HEK293T (cell line): Measurements from ENCODE around the gene PITPNB.

Source experiments
- BHLHE40 ChIP-seq: fragments of 450-650 bp; IDR thresholded peaks from 2 replicates; pipeline ENCODE4 v1.6.1; 2016; ENCODE audit warnings: mild to moderate bottlenecking, moderate library complexity, borderline replicate concordance
- ELF4 ChIP-seq: fragments of 450-650 bp; IDR thresholded peaks from 2 replicates; pipeline ENCODE4 v1.6.1; 2017; ENCODE audit warnings: antibody characterized with exemption
- FOXA1 ChIP-seq: fragments of 450-650 bp; IDR thresholded peaks from 2 replicates; pipeline ENCODE4 v1.6.1; 2016; ENCODE audit warnings: mild to moderate bottlenecking
- FOXM1 ChIP-seq: fragments of 450-650 bp; IDR thresholded peaks from 2 replicates; pipeline ENCODE4 v1.6.1; 2017; ENCODE audit warnings: mild to moderate bottlenecking, borderline replicate concordance
- HDGF ChIP-seq: fragments of 450-650 bp; IDR thresholded peaks from 2 replicates; pipeline ENCODE4 v1.6.1; 2017; ENCODE audit warnings: antibody characterized with exemption, borderline replicate concordance
- LEF1 ChIP-seq: fragments of 450-650 bp; IDR thresholded peaks from 2 replicates; pipeline ENCODE4 v1.6.1; 2017; ENCODE audit warnings: mild to moderate bottlenecking, borderline replicate concordance
- NFRKB ChIP-seq: fragments of 450-650 bp; IDR thresholded peaks from 2 replicates; pipeline ENCODE4 v1.6.1; 2016; ENCODE audit warnings: mild to moderate bottlenecking, moderate library complexity
- SP1 ChIP-seq: fragments of 450-650 bp; IDR thresholded peaks from 2 replicates; pipeline ENCODE4 v1.6.1; 2017
- SUZ12 ChIP-seq: fragments of 450-650 bp; IDR thresholded peaks from 2 replicates; pipeline ENCODE4 v1.6.1; 2016; ENCODE audit warnings: mild to moderate bottlenecking
- ZNF384 ChIP-seq: fragments of 450-650 bp; IDR thresholded peaks from 2 replicates; pipeline ENCODE4 v1.6.1; 2016
- TF ChIP-seq, protein P1 (sequence below): fragments of 450-650 bp; IDR thresholded peaks from 2 replicates; pipeline ENCODE4 v1.6.1; 2016

DNA sequence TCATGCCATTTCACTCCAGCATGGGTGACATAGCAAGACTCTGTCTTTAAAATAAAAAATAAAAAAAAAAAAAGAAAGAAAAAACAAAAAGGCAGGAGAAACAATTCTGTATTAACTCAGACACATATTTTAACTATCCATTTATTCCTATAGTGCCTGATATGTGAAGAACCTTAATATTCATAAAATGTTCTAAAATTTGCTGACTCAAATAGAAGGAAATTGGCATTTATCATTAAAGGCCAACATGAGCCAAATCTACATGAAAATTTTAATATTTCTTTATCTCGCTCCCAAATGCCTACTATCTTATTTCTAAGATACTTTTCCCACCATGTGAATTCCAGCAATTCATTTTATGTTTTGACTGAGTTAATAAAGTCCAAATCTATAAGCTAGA, 18.9 kb downstream of the PITPNB start:
- TF ChIP-seq ZNF384 (no peak), SUZ12 (no peak), LEF1 (no peak), HDGF (no peak), SP1 (no peak), BHLHE40 (no peak), ELF4 (no peak), NFRKB (no peak), FOXM1 (no peak), FOXA1 (no peak)
- TF ChIP-seq, protein P1, sequence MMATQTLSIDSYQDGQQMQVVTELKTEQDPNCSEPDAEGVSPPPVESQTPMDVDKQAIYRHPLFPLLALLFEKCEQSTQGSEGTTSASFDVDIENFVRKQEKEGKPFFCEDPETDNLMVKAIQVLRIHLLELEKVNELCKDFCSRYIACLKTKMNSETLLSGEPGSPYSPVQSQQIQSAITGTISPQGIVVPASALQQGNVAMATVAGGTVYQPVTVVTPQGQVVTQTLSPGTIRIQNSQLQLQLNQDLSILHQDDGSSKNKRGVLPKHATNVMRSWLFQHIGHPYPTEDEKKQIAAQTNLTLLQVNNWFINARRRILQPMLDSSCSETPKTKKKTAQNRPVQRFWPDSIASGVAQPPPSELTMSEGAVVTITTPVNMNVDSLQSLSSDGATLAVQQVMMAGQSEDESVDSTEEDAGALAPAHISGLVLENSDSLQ, result no peak
